Midbrain (tissue), 1 donor: Measurements from ENCODE around the gene CFAP46.

ENCODE experiments used
- DNase-seq: peaks from one replicate; lab custom pipeline; 2025; lab: John Stamatoyannopoulos, UW

The CFAP46 gene

DNA sequence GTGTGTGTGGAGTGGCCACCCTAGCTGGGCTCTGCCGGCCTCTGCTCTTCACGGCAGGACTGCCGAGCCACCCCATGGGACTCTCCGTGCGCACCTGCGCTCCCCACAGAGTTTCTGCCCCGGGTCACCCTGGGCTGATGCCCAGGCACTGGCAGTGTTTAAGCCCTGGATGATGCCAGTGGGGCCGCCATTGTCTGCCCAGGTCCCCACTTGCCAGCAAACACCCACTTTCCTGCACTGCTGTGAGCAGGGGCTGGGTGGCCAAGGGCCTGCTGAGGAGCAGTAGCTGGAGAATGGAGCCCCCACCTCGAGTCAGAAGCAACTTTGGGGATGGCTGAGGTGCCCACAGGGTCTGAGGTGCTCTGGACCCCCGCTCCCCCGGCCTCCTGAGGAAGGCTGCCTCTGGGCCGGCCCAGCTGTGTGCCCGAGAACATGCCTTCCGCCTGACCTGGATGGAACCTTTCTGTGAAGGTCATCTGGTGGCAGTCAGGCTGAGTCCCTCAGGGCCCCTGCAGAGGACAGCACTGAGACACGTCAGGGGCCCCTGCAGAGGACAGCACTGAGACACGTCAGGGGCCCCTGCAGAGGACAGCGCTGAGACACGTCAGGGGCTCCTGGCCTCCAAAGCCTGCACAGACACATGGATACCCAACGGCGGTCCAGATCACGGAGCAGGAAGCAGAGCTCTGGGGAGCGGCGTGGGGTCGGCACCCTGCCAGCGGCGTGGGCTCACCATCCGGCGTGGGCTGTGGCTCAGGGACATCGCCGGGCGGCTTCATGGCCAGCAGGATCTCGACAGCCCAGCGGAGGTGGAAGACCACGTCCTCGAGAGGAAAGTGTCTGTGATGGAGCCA is 62.0 kb downstream of the CFAP46 start:
- no peak for DNase-seq

- no peak for DNase-seq
Observed at GRCh38 chr10:132879408-132880127, 62.8 kb downstream of the CFAP46 start.

GRCh38 chr10:132878730-132879407 is 63.5 kb downstream of the CFAP46 start:
- DNase-seq: no peak

- DNase-seq: no peak
Observed at GRCh38 chr10:132878091-132878729, 64.2 kb downstream of the CFAP46 start.

GRCh38 chr10:132877473-132877872 is 64.9 kb downstream of the CFAP46 start:
- DNase-seq: no peak

DNA sequence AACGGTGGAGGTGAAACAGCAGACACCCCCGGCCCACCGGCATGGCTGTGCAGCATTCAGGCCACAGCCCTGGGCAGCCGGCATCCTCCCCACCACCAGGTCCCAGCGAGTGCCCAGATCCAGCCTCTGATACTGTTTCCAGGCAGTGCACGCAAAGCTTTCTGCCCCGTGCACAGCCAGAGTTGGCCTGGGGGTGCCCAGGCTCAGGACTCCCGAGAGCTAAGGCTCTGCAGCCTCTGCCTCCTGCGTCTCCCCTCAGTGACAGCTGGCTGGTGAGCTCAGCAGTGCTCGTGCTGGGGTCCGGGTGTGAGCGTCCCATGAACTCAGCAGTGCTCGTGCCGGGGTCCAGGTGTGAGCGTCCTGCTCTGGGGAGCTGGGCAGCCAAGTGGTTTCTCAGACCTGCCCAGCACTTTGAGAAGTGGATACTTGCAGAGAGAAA is 65.4 kb downstream of the CFAP46 start:
- no peak for DNase-seq

DNA sequence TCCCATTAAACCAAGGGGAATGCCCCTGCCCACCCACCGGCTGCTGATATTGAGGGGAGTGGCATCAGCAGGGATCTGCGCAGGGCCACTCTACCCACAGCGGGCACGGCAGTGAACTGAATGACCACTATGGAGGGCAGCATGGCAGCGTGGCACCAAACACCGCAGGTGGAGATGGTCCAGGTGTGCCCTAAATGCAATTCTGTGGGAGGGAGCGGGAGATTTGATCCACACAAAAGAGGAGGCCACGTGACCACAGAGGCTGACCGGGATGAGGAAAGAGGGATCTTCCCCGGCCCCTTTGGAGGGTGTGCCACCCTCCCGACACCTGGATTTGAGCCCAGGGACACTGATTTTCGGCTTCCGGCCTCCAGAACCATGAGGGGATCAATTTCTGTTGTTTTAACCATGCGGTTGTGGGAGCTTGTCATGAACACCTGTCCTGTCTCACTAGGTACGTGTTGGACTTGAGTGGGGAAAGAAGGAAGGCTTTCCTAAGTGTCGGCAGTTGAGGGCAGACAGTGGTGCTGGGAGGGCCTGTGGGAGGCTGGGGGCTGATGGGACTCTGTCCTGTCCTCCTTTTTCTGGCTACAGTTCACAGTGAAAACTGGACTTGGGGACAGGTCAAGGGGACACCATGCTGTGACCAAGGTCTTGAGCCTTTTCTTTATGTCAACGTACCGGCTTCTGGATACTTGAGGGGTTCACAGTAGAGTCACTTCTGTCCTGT is 66.1 kb downstream of the CFAP46 start:
- DNase-seq: no peak

DNA sequence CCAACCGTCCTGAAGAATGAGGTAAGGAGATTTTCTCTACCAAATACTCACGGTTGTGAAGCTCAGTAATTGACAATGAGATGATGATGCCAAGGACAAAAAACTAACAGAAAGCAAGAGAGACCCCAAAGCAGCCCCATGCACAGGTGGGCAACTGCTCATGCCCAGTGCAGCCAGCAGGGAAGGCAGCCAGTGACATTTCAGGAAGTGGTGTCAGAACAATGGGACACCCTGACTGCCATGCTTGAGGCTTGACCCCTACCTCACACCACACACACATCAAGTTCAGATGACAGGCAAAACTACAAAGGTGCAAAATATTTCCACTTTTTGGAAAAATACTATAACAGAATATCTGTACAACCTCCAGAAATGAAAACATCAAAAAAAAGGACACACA is 66.9 kb downstream of the CFAP46 start:
- DNase-seq: no peak

- no peak for DNase-seq
Observed at GRCh38 chr10:132873395-132873794, 69.0 kb downstream of the CFAP46 start.

DNA sequence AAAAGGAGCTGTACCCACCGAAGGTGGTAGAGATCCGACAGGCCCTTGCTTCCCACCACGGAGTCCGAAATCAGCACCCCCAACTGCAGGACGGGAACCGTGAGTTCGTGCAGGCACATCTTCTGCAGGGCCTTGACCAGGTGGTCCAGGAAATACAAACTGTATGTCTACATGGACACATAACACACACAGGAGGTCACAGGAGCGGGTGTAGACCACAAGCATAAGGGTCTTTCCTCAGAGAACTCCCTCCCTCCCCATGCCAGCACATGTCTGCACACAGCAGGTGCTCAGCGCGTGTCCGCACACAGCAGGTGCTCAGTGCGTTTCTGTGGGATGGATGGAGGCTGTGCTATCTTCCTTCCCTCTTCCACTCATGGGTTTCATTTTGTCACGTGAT is 69.7 kb downstream of the CFAP46 start:
- DNase-seq: no peak

- no peak for DNase-seq
Observed at GRCh38 chr10:132870426-132870825, 71.9 kb downstream of the CFAP46 start.

- DNase-seq: no peak
Observed at GRCh38 chr10:132869621-132870020, 72.7 kb downstream of the CFAP46 start.

DNA sequence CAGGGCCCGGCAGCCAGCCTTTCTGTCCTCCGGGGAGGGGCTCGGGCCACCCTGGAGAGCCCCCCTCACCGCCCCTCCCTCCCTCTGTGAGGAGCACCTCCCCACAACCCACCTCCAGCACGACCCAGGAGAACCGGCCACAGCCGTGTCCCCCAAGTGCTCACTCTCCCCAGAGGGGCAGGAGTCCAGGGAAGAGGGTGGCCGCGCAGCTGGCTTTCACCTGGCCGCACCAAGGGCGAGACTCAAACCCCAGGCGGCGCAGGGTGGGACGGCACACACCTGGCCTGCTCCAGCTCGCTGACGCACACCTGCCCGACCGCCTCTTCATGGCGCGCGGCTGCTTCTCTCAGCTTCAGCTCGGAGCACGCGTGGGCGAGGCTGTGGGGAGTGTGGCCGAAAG is 73.4 kb downstream of the CFAP46 start:
- DNase-seq: no peak

DNA sequence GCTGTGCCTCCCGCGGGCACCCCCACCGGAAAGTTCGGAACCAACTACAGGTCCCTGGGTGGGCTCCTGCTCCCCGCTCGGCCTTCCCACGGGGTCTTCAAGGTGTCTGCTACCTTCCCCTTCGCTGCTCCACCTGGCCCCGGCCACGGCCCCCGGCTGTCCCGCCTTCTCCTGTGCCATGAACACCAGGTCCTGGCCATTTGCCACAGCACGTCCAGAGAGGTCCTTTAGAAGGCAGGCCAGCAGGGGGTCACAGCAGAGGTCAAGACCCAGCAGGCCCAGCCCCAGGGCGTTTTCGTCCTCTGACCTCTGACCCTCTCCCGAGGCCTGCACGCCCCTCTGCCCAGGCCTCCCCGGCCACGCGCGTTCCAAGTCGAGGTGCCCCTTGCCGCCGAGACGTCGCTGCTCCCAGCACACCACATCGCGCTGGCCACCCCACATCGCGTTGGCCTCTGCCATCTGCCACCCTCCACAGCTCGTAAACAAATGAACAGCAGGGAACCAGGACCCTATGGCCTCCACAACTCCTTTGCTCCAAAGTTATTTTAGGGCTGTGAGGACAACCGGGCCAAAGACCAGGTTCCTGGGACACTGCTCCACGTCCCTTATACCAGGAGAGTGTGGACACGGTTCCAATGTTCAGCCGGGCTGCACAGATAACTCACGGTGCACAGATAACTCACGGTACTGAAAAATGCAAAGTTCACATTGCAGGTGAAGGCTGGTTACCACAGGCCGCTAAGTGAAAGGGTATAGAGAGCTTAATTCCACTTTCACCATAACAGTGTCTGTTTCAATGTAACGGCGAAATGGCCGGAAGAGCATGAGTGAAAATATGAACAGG is 74.3 kb downstream of the CFAP46 start:
- DNase-seq: no peak

GRCh38 chr10:132866601-132867381 is 75.6 kb downstream of the CFAP46 start:
- no peak for DNase-seq

DNA sequence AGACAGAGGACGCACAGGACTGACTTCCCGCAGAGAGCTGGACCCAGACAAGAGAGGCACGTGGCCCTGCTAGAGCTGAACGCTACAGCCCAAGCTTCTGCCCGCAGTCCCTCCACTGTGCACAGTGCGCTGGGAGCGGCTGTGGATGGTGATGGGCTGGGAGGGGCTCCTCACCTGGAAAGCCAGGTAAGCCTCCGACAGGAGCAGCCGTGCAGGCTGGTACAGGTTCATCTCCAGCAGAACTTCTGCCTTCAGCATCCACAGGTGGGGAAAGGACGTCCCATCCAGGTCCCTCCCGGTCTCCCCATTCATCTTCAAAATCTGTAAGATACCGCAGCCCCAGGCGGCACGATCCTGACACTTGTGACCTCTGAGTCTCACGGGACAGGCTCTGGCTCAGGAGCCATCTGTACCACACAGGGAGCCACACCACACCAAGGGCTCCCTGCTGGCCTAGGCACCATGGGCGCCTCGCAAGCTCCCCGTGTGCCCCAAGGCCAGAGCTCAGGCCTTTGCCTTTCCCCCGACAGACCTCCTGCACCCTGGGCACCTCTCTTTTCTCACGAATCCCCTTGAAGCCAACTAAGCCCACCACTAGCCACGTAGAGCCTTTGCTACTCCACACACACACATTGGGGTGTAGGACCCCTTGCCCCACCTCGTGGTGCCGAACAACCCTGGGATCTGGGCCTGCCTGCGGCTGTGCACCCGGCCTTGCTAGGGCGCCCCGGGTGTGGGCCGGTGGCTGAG is 76.3 kb downstream of the CFAP46 start:
- no peak for DNase-seq

- DNase-seq: no peak
Observed at GRCh38 chr10:132865171-132865631, 77.2 kb downstream of the CFAP46 start.

- DNase-seq: no peak
Observed at GRCh38 chr10:132862485-132863420, 79.6 kb downstream of the CFAP46 start.
